ENCODE results near the gene ZC3H12D.
"Not testable (repeated sequence)": the region's sequence is repeated elsewhere in the genome, so short reads cannot be mapped to it uniquely, and the experiment has no call there.

- not testable (repeated sequence) for TF ChIP-seq CTCF (conservative IDR thresholded peaks at IDR 0.05; ENCODE audit: low read depth in 2 of 2); REST (IDR thresholded peaks at IDR 0.05; ENCODE audit: unreplicated experiment)
Measured at GRCh38 chr6:149494810-149495209, 10.0 kb upstream of the ZC3H12D start.
